ENCODE results near the gene TXNDC8. TPM values are rescaled to one million over a fixed set of nuclear protein-coding genes. Genes with fewer than 3 reads are reported as not detected.

TXNDC8 gene
- total and polyA plus RNA-seq, 7 donors: not detected

- no peak for DNase-seq
- H3K27me3 ChIP-seq: no peaks in the 10 kb centered on the region
- H3K27ac ChIP-seq: no peak overlapping the region
- TF ChIP-seq EP300 (IDR thresholded peaks at IDR 0.05): no peak
- no peak for TF ChIP-seq POLR2AphosphoS5 (IDR thresholded peaks at IDR 0.05)
- TF ChIP-seq CTCF (IDR thresholded peaks at IDR 0.05): no peak
- no peak for TF ChIP-seq POLR2A (IDR thresholded peaks at IDR 0.05)
- intact Hi-C loops (cut with DNase I): no loop called here
- H3K4me1 ChIP-seq: no peaks in the 10 kb centered on the region
- 18 to 62% methylated on average over 1 of the region's 1 CpG for WGBS, 2 donors
- H3K36me3 ChIP-seq: no peaks in the 10 kb centered on the region
- no peak overlapping the region for H3K4me3 ChIP-seq
- no peaks in the 10 kb centered on the region for H3K9me3 ChIP-seq
These were observed 30.5 kb downstream of the TXNDC8 start for GRCh38 chr9:110307191-110307590.

GRCh38 chr9:110303133-110303532, 34.5 kb downstream of the TXNDC8 start:
- H3K4me3 ChIP-seq: no peak overlapping the region
- DNase-seq: no peak
- no peaks in the 10 kb centered on the region for H3K4me1 ChIP-seq
- TF ChIP-seq EP300 (IDR thresholded peaks at IDR 0.05) (no peak), CTCF (IDR thresholded peaks at IDR 0.05) (no peak), POLR2A (IDR thresholded peaks at IDR 0.05) (no peak), POLR2AphosphoS5 (IDR thresholded peaks at IDR 0.05) (no peak)
- no peak overlapping the region for H3K27ac ChIP-seq
- H3K36me3 ChIP-seq: no peaks in the 10 kb centered on the region
- no peaks in the 10 kb centered on the region for H3K27me3 ChIP-seq
- H3K9me3 ChIP-seq: no peaks in the 10 kb centered on the region
- intact Hi-C loops (cut with DNase I): no loop called here
- 84 to 85% methylated on average over 1 of the region's 1 CpG for WGBS, 2 donors

- no peaks in the 10 kb centered on the region for H3K4me1 ChIP-seq
- no peaks in the 10 kb centered on the region for H3K27me3 ChIP-seq
- DNase-seq: no peak
- H3K9me3 ChIP-seq: no peaks in the 10 kb centered on the region
- intact Hi-C loops (cut with DNase I): no loop called here
- no peak overlapping the region for H3K27ac ChIP-seq
- no peak overlapping the region for H3K4me3 ChIP-seq
- TF ChIP-seq POLR2A (IDR thresholded peaks at IDR 0.05): no peak
- no peak for TF ChIP-seq POLR2AphosphoS5 (IDR thresholded peaks at IDR 0.05)
- TF ChIP-seq CTCF (IDR thresholded peaks at IDR 0.05): no peak
- no peak for TF ChIP-seq EP300 (IDR thresholded peaks at IDR 0.05)
- WGBS, 2 donors: 44 to 69% methylated on average over 2 of the region's 2 CpGs
- no peaks in the 10 kb centered on the region for H3K36me3 ChIP-seq
These were observed 39.5 kb downstream of the TXNDC8 start for GRCh38 chr9:110298043-110298605.

GRCh38 chr9:110293248-110293647, 44.4 kb downstream of the TXNDC8 start:
- no peak overlapping the region for H3K4me3 ChIP-seq
- H3K36me3 ChIP-seq: no peaks in the 10 kb centered on the region
- no peaks in the 10 kb centered on the region for H3K27me3 ChIP-seq
- intact Hi-C loops (cut with DNase I): no loop called here
- H3K27ac ChIP-seq: no peak overlapping the region
- 95 to 100% methylated on average over 1 of the region's 1 CpG for WGBS, 2 donors
- TF ChIP-seq EP300 (IDR thresholded peaks at IDR 0.05) (no peak), CTCF (IDR thresholded peaks at IDR 0.05) (no peak), POLR2AphosphoS5 (IDR thresholded peaks at IDR 0.05) (no peak), POLR2A (IDR thresholded peaks at IDR 0.05) (no peak)
- no peaks in the 10 kb centered on the region for H3K9me3 ChIP-seq
- no peaks in the 10 kb centered on the region for H3K4me1 ChIP-seq
- no peak for DNase-seq

Data from sigmoid colon (tissue), 7 donors.